Activated CD4-positive, CD25-positive, alpha-beta regulatory T cell treated with anti-CD3 and anti-CD28 coated beads, Interleukin-2, amount 50 U/mL, for 72 hours (primary cell): ENCODE measurements around the gene TMBIM6.
"Not testable (repeated sequence)": the region's sequence is repeated elsewhere in the genome, so short reads cannot be mapped to it uniquely, and the experiment has no call there.

Experiments used
- DNase-seq: peaks from one replicate; pipeline ENCODE4 v3.0.0; 2021

The TMBIM6 gene

DNA sequence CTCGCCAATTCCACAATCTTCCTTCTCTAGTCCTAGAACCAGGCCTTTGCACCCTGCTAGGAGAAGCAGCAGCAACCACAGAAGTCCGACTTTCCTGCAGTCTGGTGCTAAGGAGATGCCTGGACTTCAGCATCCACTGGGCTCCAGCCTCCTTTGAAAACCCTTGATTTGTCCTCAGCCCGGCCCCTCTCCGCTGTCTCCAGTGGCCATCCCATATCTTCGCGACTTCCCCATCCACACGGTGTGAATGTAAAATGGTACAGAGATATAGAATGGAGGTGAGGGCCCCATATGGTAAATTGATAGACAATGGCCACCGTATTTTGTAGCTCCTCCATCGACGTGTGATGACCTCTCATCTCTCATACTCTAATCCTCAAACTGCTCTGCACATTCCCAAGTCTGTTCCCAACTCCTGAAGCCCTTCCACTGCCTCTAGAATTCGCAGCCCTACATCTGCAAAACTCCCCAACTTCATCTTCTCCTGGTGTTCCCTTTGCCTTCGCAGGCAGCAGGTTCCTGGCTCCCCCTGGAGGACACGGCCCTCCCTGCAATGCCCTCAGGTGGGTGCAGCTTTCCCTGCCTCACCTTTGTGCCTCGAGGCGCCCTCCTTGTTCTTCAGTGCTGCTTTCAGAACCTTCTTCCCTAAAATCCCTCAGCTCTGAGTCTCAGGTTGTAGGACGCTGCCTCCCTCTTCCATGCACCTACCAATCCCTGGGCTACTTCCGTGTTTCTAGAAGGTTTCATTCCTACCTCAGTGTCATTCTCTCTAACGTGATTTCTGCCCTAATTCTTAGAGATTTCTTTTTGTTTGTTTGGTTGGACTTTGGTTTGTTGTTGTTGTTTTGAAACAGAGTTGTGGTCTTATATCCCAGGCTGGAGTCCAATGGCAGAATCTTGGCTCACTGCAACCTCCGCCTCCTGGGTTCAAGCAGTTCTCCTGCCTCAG, 36.7 kb downstream of the TMBIM6 start:
- DNase-seq, result peak; percentile 72

DNA sequence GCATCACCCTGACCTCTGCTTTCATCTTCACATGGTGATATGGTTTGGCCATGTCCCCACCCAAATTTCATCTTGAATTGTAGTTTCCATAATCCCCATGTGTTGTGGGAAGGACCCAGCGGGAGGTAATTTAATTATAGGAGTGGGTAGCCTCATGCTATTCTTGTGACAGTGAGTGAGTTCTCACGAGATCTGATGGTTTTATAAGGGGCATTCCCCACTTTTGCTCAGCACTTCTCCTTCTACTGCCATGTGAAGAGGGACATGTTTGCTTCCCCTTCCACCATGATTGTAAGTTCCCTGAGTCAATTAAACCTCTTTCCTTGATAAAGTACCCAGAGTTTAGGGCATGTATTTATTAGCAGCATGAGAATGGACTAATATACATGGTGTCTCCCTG, 38.2 kb downstream of the TMBIM6 start:
- DNase-seq, result no peak

GRCh38 chr12:49780914-49781313, 39.6 kb downstream of the TMBIM6 start:
- DNase-seq, result not testable (repeated sequence)

- DNase-seq, result no peak
These were observed 42.7 kb downstream of the TMBIM6 start for GRCh38 chr12:49783917-49784676.

- no peak for DNase-seq
These were observed 43.5 kb downstream of the TMBIM6 start for GRCh38 chr12:49784756-49785409.

GRCh38 chr12:49787672-49788071, 46.3 kb downstream of the TMBIM6 start:
- DNase-seq, result no peak

DNA sequence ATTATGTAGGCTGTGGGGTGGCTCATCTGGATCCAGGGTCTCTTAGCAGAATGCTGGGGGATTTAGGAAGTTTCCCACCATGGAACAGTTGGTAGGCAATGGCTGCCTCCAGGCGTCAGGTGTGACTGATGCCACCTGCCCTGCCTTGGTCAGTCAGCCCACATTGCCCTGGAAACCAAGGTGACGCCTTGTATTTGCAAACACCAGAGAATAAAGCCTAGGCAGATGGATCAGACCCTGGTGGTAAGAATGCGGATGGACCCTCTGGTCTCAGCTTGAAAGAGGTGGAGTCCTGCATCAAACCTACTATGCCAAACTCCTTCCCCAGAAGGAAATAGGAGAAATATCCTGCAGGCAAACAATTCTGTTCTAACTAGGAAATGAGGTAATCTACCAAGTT, 48.6 kb downstream of the TMBIM6 start:
- no peak for DNase-seq

GRCh38 chr12:49790741-49791555, 49.6 kb downstream of the TMBIM6 start:
- no peak for DNase-seq

- no peak for DNase-seq
These were observed 50.3 kb downstream of the TMBIM6 start for GRCh38 chr12:49791700-49792099.

DNA sequence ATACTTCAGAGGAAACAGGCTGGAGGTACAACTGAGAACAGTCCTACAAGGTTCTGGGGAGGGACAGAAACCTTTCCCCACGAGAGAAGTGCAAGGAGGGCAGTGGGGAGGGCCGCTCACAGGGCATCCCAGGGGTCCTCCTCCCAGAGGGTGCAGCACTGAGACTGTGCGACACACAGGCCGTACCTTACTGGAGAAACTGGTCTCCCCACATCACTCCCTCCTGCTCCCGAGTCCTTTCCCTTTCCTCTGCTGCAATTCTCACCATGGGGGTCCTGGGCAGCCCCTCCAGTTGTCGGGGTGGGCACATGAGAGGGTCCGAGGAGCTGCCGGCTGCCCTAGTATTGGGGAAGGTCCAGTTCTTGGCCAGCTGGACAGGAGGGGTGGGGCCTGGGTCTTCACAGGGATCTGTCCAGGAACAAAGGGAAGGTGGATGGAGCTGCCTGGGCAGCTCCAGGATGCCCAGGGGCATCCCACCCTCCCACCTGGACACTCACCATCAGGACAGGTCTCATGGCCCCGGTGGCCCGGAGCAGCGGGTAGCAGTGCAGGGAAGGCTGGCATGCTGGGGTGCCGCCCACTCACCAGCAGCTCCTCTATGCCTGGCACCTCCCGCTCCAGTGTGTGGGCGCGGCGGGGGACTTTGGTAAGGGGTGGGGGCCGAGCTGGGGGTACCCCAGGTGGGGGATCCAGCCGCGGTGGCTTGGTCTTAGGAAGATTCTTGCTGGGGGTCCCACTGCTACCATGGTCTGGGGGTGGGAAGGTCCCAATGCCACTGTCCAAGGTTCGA, 51.0 kb downstream of the TMBIM6 start:
- no peak for DNase-seq

DNA sequence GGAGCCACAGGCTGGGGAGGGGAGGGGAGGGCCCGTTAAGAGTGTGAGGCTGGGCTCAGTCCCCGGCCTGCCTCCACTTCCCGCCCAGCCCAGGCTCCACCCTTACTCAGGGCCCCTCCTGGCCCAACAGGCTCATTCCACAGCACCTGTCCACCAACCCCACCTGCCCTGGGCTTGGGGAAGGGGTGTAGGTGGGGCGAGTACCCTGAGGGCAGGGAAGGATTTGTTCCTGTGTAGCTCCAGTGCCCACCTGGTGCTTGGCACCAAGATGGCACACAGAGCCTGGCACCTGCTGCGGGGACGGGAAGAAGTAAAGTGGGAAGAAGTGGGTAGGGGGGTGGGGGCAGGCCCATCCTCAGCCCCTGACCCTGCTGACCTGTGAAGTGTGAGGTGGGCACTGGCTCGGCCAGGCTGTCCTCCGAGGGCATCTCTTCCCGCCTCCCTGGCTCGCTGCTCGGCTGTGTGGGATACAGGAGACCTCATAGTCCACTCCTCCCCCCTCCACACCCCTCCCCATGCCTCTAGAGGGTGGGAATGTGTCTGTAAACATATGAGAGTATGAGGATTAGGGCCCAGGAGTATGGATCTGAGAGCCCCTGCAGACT, 51.7 kb downstream of the TMBIM6 start:
- DNase-seq, result no peak

GRCh38 chr12:49793620-49794019, 52.3 kb downstream of the TMBIM6 start:
- no peak for DNase-seq

DNA sequence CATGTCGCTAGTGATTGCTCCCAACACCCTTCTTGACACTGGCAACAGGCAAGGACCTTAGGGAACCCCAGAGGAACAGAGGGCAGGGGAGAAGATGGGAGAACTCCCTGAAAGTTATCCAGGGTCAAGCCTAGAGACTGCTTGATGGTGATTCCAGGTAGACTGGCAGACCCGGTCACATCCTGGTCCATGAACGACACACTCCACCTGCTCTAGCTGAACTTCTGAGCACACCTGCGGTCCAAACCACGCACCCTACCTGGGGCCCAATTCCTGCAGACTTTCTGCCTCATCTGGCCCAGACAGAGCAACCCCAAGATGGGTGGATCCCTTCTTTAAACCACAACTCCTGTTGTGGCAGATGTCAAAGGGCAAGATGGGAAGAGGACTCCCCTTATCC, 52.7 kb downstream of the TMBIM6 start:
- no peak for DNase-seq

GRCh38 chr12:49794811-49795653, 53.7 kb downstream of the TMBIM6 start:
- DNase-seq, result no peak

DNA sequence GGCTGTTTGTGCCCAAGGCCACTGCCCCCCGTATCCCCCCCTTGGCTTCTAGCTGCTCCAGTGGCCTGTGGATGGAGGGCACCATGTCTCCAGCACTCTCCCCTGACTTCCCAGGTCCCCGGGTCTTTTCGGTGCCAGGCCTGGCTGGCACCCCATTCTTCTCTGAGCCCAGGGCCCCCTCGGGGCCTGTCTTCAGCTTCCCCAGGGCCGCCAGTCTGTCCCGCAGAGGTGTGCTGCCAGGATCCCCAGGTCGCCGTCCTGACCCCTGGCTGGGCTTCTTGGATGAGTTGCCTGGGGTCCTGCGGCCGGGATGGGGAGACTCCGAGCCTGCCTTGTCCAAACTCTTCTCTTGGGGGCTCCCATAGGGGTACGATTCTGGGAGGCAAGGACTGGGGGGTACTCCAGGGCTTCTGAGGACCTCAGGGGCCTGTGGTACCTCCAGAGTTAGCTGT, 54.3 kb downstream of the TMBIM6 start:
- DNase-seq, result no peak

DNA sequence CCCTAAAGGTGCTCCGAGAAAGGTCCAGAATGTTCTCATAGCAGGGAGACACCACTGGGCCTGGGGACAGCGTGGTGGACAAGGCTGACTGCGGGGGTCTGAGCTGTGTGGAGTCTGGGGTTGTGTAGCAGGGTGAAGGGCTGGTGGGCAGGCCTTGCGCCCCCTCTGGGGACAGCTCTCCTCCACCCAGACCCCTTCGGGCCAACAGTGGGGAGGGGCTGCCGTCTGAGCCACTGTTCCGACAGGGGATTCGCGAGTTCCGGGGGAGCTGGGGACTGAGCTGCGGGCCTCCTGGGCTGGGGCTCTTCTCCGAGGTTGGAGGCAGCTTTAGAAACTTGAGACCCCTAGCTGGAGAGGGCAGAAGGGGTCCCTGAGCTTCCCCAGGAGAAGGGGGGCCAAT, 54.8 kb downstream of the TMBIM6 start:
- DNase-seq, result no peak

GRCh38 chr12:49796606-49797448, 55.5 kb downstream of the TMBIM6 start:
- no peak for DNase-seq

DNA sequence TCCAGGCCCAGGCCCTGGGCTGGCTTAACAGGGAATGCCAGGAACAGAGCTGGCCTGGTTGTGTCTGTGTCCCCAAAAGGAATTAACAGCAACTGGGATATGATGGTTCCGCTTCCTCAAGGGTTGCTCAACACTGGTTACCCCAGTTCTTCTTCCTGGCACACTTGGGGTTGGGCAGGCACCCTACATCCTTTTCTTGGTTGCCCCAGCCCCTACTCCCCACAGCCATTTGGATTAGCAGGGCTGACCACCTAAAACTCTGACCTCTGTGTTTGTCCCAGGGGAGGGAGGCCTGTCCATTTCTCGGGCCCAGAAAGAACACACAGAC, 56.1 kb downstream of the TMBIM6 start:
- no peak for DNase-seq

DNA sequence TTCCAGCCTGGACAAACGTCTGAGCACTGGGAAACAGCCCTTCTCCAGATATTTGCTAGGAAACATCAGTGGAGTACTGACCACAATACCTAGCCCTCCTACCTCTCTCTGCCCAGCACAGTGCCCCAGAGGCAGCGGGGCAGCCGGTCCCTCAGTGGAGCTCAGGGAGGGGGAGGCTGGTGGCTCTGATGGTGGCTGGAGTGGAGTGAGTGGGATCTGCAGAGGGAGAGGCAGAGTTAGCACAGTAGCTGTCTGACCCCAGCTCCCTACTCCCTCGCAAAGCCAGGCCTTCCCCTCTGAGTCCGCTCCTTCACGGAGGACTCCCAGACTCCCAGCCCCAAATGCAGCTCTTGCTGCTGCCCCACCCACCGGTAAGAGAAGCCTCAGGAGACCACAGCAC, 56.9 kb downstream of the TMBIM6 start:
- no peak for DNase-seq
